NCI-H526 treated with DMSO at 0.1 percent for 48 hours (cell line): Measurements from ENCODE around the gene TRAF4.
"Not testable (repeated sequence)": the region's sequence is repeated elsewhere in the genome, so short reads cannot be mapped to it uniquely, and the experiment has no call there.

Source experiments
- DNase-seq: peaks from one replicate; lab custom pipeline; 2025; lab: John Stamatoyannopoulos, UW

TRAF4 gene

GRCh38 chr17:28733346-28733745, 10.5 kb upstream of the TRAF4 start:
- DNase-seq: no peak

- no peak for DNase-seq
Measured at GRCh38 chr17:28734712-28735241, 9.0 kb upstream of the TRAF4 start.

- no peak for DNase-seq
Measured at GRCh38 chr17:28735242-28735722, 8.5 kb upstream of the TRAF4 start.

GRCh38 chr17:28735913-28736769, 7.7 kb upstream of the TRAF4 start:
- not testable (repeated sequence) for DNase-seq

- DNase-seq: no peak
Measured at GRCh38 chr17:28737316-28737715, 6.5 kb upstream of the TRAF4 start.

GRCh38 chr17:28737770-28738679, 5.8 kb upstream of the TRAF4 start:
- peak; percentile 54 for DNase-seq

- DNase-seq: no peak
Measured at GRCh38 chr17:28738680-28739384, 5.0 kb upstream of the TRAF4 start.

GRCh38 chr17:28740406-28741357, 3.1 kb upstream of the TRAF4 start:
- no peak for DNase-seq

GRCh38 chr17:28741358-28742349, 2.2 kb upstream of the TRAF4 start:
- DNase-seq: no peak

GRCh38 chr17:28744104-28744971, 527 bp downstream of the TRAF4 start:
- DNase-seq: no peak

GRCh38 chr17:28744972-28745785, 1.4 kb downstream of the TRAF4 start:
- peak; percentile 86 for DNase-seq

- DNase-seq: no peak
Measured at GRCh38 chr17:28745786-28746411, 2.1 kb downstream of the TRAF4 start.

- peak; percentile 22 for DNase-seq
Measured at GRCh38 chr17:28746611-28747050, 2.8 kb downstream of the TRAF4 start.

- no peak for DNase-seq
Measured at GRCh38 chr17:28747051-28747691, 3.4 kb downstream of the TRAF4 start.

- no peak for DNase-seq
Measured at GRCh38 chr17:28747801-28748750, 4.3 kb downstream of the TRAF4 start.
